Gastroesophageal sphincter (tissue), 3 donors: Measurements from ENCODE around the gene P2RY2.

Experiments used
- POLR2A ChIP-seq, 2 donors: fragments of 450-650 bp; IDR thresholded peaks; one replicate each; pipeline ENCODE4 v1.6.1; 2017; ENCODE audit warnings: antibody characterized with exemption in 2 of 2, mild to moderate bottlenecking in 2 of 2, moderate library complexity in 1 of 2
- POLR2AphosphoS5 ChIP-seq: sonication (generic); formaldehyde crosslinking; IDR thresholded peaks from one replicate; pipeline ENCODE4 v1.6.1; 2017; ENCODE audit warnings: antibody characterized with exemption
- TF ChIP-seq, protein P1 (sequence below), 4 experiments: fragments of 200-600 bp in 2 of 4; fragments of 450-650 bp in 2 of 4; sonication (generic) in 1 of 4; IDR thresholded peaks; one replicate each; pipeline ENCODE4 v1.5.1; 2017 to 2019; ENCODE audit warnings: antibody characterized with exemption in 4 of 4, mild to moderate bottlenecking in 2 of 4, moderate library complexity in 2 of 4

DNA sequence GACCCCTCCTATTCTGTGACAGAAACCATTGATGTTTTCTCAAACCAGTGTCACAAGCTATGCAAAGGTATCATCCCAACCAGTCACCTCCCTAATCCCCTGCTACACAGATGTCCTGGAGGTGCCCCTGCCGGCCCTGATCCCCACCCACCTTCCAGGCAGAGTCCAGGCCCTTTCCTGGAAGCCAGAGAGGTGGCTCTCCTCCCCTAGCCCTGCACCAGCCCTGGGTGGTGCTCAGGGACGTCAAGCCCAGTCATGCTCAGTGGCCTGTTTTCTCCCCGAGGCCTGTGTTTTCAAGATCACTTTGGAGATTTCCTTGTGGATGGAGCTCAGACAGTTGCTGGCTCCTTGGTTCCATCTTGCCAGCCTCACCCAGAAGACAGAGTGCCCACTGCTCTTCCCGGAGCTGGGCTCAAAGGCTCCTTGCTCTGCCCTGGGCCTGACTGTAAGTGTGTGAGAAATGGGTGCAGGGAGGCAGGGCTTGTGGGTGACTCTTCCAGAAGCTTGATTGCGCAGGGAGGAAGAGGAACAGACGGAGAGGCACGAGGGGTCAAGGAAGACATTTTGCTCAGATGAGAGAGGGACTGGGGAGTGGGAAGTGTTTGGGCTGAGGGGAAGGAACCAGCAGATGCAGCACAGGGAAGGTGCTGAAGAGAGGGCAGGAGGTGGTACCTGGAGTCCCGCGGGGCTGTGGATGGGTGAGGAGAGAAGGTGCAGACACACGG is 65.4 kb downstream of the P2RY2 start:
- TF ChIP-seq POLR2A (IDR thresholded peaks at IDR 0.05) = no peak
- TF ChIP-seq, protein P1, sequence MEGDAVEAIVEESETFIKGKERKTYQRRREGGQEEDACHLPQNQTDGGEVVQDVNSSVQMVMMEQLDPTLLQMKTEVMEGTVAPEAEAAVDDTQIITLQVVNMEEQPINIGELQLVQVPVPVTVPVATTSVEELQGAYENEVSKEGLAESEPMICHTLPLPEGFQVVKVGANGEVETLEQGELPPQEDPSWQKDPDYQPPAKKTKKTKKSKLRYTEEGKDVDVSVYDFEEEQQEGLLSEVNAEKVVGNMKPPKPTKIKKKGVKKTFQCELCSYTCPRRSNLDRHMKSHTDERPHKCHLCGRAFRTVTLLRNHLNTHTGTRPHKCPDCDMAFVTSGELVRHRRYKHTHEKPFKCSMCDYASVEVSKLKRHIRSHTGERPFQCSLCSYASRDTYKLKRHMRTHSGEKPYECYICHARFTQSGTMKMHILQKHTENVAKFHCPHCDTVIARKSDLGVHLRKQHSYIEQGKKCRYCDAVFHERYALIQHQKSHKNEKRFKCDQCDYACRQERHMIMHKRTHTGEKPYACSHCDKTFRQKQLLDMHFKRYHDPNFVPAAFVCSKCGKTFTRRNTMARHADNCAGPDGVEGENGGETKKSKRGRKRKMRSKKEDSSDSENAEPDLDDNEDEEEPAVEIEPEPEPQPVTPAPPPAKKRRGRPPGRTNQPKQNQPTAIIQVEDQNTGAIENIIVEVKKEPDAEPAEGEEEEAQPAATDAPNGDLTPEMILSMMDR (IDR thresholded peaks at IDR 0.05) = no peak
- TF ChIP-seq POLR2AphosphoS5 = no peak
